HEK293 (cell line): ENCODE results near the gene SRSF2.

ENCODE experiments used
- BCL11A ChIP-seq: fragments of 450-650 bp; formaldehyde crosslinking; IDR thresholded peaks from 2 replicates; pipeline ENCODE4 v1.5.1; 2016; ENCODE audit warnings: low read depth, missing biosample characterization, missing genetic modification characterization
- KLF17 ChIP-seq: fragments of 450-650 bp; formaldehyde crosslinking; IDR thresholded peaks from 2 replicates; pipeline ENCODE4 v1.5.1; 2016; ENCODE audit warnings: missing biosample characterization, missing genetic modification characterization
- KLF9 ChIP-seq: fragments of 450-650 bp; formaldehyde crosslinking; IDR thresholded peaks from 2 replicates; pipeline ENCODE4 v1.5.1; 2016; ENCODE audit warnings: missing biosample characterization, missing genetic modification characterization, low read depth
- OSR2 ChIP-seq: fragments of 450-650 bp; formaldehyde crosslinking; IDR thresholded peaks from 2 replicates; pipeline ENCODE4 v1.5.1; 2016; ENCODE audit warnings: missing biosample characterization, missing genetic modification characterization
- PRDM10 ChIP-seq: fragments of 450-650 bp; formaldehyde crosslinking; IDR thresholded peaks from 2 replicates; pipeline ENCODE4 v1.5.1; 2016; ENCODE audit warnings: missing biosample characterization, missing genetic modification characterization
- REPIN1 ChIP-seq: fragments of 450-650 bp; formaldehyde crosslinking; IDR thresholded peaks from 2 replicates; pipeline ENCODE4 v1.5.1; 2017; ENCODE audit warnings: missing biosample characterization, missing genetic modification characterization, low read depth
- WT1 ChIP-seq: fragments of 450-650 bp; formaldehyde crosslinking; IDR thresholded peaks from 2 replicates; pipeline ENCODE4 v1.5.1; 2016; ENCODE audit warnings: missing biosample characterization, missing genetic modification characterization
- ZBTB48 ChIP-seq: fragments of 450-650 bp; formaldehyde crosslinking; IDR thresholded peaks from 2 replicates; pipeline ENCODE4 v1.5.1; 2016; ENCODE audit warnings: missing biosample characterization, missing genetic modification characterization
- ZFHX2 ChIP-seq: fragments of 450-650 bp; formaldehyde crosslinking; conservative IDR thresholded peaks from 2 replicates; pipeline ENCODE4 v1.5.1; 2016; ENCODE audit warnings: missing biosample characterization, missing genetic modification characterization
- ZFP69B ChIP-seq: fragments of 450-650 bp; formaldehyde crosslinking; IDR thresholded peaks from 2 replicates; pipeline ENCODE4 v1.5.1; 2016; ENCODE audit warnings: missing biosample characterization, missing genetic modification characterization
- ZNF112 ChIP-seq: fragments of 450-650 bp; formaldehyde crosslinking; IDR thresholded peaks from 2 replicates; pipeline ENCODE4 v1.5.0; 2017; ENCODE audit warnings: missing biosample characterization, missing genetic modification characterization
- ZNF140 ChIP-seq: fragments of 450-650 bp; formaldehyde crosslinking; IDR thresholded peaks from 2 replicates; pipeline ENCODE4 v1.5.1; 2016; ENCODE audit warnings: missing biosample characterization, missing genetic modification characterization
- ZNF175 ChIP-seq: fragments of 450-650 bp; formaldehyde crosslinking; IDR thresholded peaks from 2 replicates; pipeline ENCODE4 v1.5.1; 2016; ENCODE audit warnings: missing biosample characterization, missing genetic modification characterization
- ZNF184 ChIP-seq: fragments of 450-650 bp; IDR thresholded peaks from 2 replicates; pipeline ENCODE4 v1.5.1; 2018; ENCODE audit warnings: missing biosample characterization, mild to moderate bottlenecking, missing genetic modification characterization
- ZNF214 ChIP-seq: fragments of 450-650 bp; formaldehyde crosslinking; IDR thresholded peaks from 2 replicates; pipeline ENCODE4 v1.5.1; 2017; ENCODE audit warnings: missing biosample characterization, mild to moderate bottlenecking, missing genetic modification characterization, borderline replicate concordance
- ZNF223 ChIP-seq: fragments of 450-650 bp; formaldehyde crosslinking; IDR thresholded peaks from 2 replicates; pipeline ENCODE4 v1.5.1; 2016; ENCODE audit warnings: missing biosample characterization, missing genetic modification characterization
- ZNF266 ChIP-seq: fragments of 450-650 bp; formaldehyde crosslinking; IDR thresholded peaks from 2 replicates; pipeline ENCODE4 v1.5.1; 2016; ENCODE audit warnings: missing biosample characterization, missing genetic modification characterization, low read depth
- ZNF311 ChIP-seq: fragments of 450-650 bp; formaldehyde crosslinking; IDR thresholded peaks from 2 replicates; pipeline ENCODE4 v1.5.1; 2017; ENCODE audit warnings: missing biosample characterization, missing genetic modification characterization, borderline replicate concordance
- ZNF354C ChIP-seq: fragments of 450-650 bp; formaldehyde crosslinking; IDR thresholded peaks from 2 replicates; pipeline ENCODE4 v1.5.1; 2016; ENCODE audit warnings: missing biosample characterization, missing genetic modification characterization, low read depth, borderline replicate concordance
- ZNF391 ChIP-seq: fragments of 450-650 bp; formaldehyde crosslinking; IDR thresholded peaks from 2 replicates; pipeline ENCODE4 v1.5.1; 2016; ENCODE audit warnings: low read depth, missing biosample characterization, missing genetic modification characterization, borderline replicate concordance
- ZNF449 ChIP-seq: fragments of 450-650 bp; formaldehyde crosslinking; IDR thresholded peaks from 2 replicates; pipeline ENCODE4 v1.5.1; 2017; ENCODE audit warnings: missing biosample characterization, mild to moderate bottlenecking, missing genetic modification characterization, moderate library complexity
- ZNF548 ChIP-seq: fragments of 450-650 bp; formaldehyde crosslinking; IDR thresholded peaks from 2 replicates; pipeline ENCODE4 v1.5.1; 2016; ENCODE audit warnings: missing biosample characterization, missing genetic modification characterization
- ZNF585B ChIP-seq: fragments of 450-650 bp; formaldehyde crosslinking; IDR thresholded peaks from 2 replicates; pipeline ENCODE4 v1.5.1; 2016; ENCODE audit warnings: missing biosample characterization, missing genetic modification characterization
- ZNF658 ChIP-seq: fragments of 450-650 bp; formaldehyde crosslinking; IDR thresholded peaks from 2 replicates; pipeline ENCODE4; 2016; ENCODE audit warnings: missing biosample characterization, missing genetic modification characterization
- ZNF670 ChIP-seq: fragments of 450-650 bp; formaldehyde crosslinking; IDR thresholded peaks from 2 replicates; pipeline ENCODE4 v1.5.1; 2016; ENCODE audit warnings: missing biosample characterization, missing genetic modification characterization, low read depth
- ZNF701 ChIP-seq: fragments of 450-650 bp; formaldehyde crosslinking; IDR thresholded peaks from 2 replicates; pipeline ENCODE4 v1.5.1; 2016; ENCODE audit warnings: missing biosample characterization, missing genetic modification characterization
- TF ChIP-seq, protein P1 (sequence below): fragments of 450-650 bp; formaldehyde crosslinking; IDR thresholded peaks from 2 replicates; pipeline ENCODE4 v1.5.1; 2016; ENCODE audit warnings: missing biosample characterization, missing genetic modification characterization
- TF ChIP-seq, protein P2 (sequence below): fragments of 450-650 bp; formaldehyde crosslinking; IDR thresholded peaks from 2 replicates; pipeline ENCODE4 v1.5.1; 2016; ENCODE audit warnings: missing biosample characterization, missing genetic modification characterization

Gene SRSF2

GRCh38 chr17:76710863-76711611 lies 26.1 kb downstream of the SRSF2 start, which contains the start of gene MXRA7 (continued):
- TF ChIP-seq ZNF449 (tag by site-specific recombination) (0 out of 2 replicates have a peak, but pooled peaks have one; percentile 58), ZNF670 (tag by site-specific recombination) (no peak), ZNF701 (tag by site-specific recombination) (no peak), ZNF354C (no peak), KLF9 (peak; percentile 57), ZFP69B (tag by site-specific recombination) (no peak), ZNF214 (tag by site-specific recombination) (no peak), ZNF175 (tag by site-specific recombination) (no peak), OSR2 (tag by site-specific recombination) (peak; percentile 86), ZNF266 (tag by site-specific recombination) (no peak), ZFHX2 (tag by site-specific recombination) (peak; percentile 62), ZNF140 (tag by site-specific recombination) (no peak), ZNF311 (tag by site-specific recombination) (no peak), ZNF112 (tag by site-specific recombination) (no peak), KLF17 (peak; percentile 60; the same call in 1 of the 2 replicates), WT1 (tag by site-specific recombination) (no peak; the same call in none of the 2 replicates), ZNF548 (no peak), ZNF184 (tag by site-specific recombination) (no peak), ZNF223 (tag by site-specific recombination) (no peak), ZNF658 (no peak), BCL11A (tag by site-specific recombination) (peak; percentile 31; the same call in 1 of the 2 replicates), ZBTB48 (0 out of 2 replicates have a peak, but pooled peaks have one; percentile 26), PRDM10 (tag by site-specific recombination) (peak; percentile 78), ZNF585B (tag by site-specific recombination) (no peak), ZNF391 (no peak), REPIN1 (tag by site-specific recombination) (no peak)
- TF ChIP-seq, protein P1, sequence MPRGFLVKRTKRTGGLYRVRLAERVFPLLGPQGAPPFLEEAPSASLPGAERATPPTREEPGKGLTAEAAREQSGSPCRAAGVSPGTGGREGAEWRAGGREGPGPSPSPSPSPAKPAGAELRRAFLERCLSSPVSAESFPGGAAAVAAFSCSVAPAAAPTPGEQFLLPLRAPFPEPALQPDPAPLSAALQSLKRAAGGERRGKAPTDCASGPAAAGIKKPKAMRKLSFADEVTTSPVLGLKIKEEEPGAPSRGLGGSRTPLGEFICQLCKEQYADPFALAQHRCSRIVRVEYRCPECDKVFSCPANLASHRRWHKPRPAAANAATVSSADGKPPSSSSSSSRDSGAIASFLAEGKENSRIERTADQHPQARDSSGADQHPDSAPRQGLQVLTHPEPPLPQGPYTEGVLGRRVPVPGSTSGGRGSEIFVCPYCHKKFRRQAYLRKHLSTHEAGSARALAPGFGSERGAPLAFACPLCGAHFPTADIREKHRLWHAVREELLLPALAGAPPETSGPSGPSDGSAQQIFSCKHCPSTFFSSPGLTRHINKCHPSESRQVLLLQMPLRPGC: peak; percentile 46; the same call in 1 of the 2 replicates
- TF ChIP-seq, protein P2, sequence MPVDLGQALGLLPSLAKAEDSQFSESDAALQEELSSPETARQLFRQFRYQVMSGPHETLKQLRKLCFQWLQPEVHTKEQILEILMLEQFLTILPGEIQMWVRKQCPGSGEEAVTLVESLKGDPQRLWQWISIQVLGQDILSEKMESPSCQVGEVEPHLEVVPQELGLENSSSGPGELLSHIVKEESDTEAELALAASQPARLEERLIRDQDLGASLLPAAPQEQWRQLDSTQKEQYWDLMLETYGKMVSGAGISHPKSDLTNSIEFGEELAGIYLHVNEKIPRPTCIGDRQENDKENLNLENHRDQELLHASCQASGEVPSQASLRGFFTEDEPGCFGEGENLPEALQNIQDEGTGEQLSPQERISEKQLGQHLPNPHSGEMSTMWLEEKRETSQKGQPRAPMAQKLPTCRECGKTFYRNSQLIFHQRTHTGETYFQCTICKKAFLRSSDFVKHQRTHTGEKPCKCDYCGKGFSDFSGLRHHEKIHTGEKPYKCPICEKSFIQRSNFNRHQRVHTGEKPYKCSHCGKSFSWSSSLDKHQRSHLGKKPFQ (tag by site-specific recombination): no peak
